PC-3 (cell line): Measurements from ENCODE around the gene MSGN1. TPM values are rescaled to one million over a fixed set of nuclear protein-coding genes. Genes with fewer than 3 reads are reported as not detected.

Experiments
- ATAC-seq: fragments of 200-7000 bp; cut with Tn5 transposase; 2 replicates; pipeline ENCODE4 v1.9.1; 2020; ENCODE audit warnings: mild to moderate bottlenecking, moderate library complexity
- BruUV-seq: library from RNA; stranded (reverse); fragments of 400-500 nt; replicated peaks from 2 replicates; lab custom pipeline; 2021; lab: Mats Ljungman, UMichigan
- CTCF ChIA-PET: fragments of 300-600 bp; sonication (Branson Sonifier 250); formaldehyde crosslinking; loops from one replicate; lab custom pipeline; 2022; ENCODE audit warnings: antibody characterized with exemption; lab: Charles Lee
- POLR2A ChIA-PET: fragments of 300-600 bp; sonication (Branson Sonifier 250); formaldehyde crosslinking; loops from one replicate; lab custom pipeline; 2022; ENCODE audit warnings: antibody characterized with exemption; ENCODE audit not compliant: unreplicated experiment; lab: Charles Lee
- DNase-seq: peaks from one replicate; pipeline ENCODE4 v3.0.0-alpha.2; 2015
- H2AFZ ChIP-seq: fragments of 300-600 bp; sonication (generic); 2 replicates; pipeline ENCODE4 v1.6.0; 2016; ENCODE audit warnings: antibody characterized with exemption, low read length
- H3F3A ChIP-seq: fragments of 300-600 bp; sonication (generic); one replicate; pipeline ENCODE4 v1.6.0; 2017; ENCODE audit warnings: antibody characterized with exemption, low read length, control low read depth, mild to moderate bottlenecking; ENCODE audit not compliant: unreplicated experiment
- H3K27ac ChIP-seq: fragments of 300-600 bp; sonication (generic); 2 replicates; pipeline ENCODE4 v1.5.1; 2016; ENCODE audit warnings: mild to moderate bottlenecking, low read length
- H3K27me3 ChIP-seq: fragments of 300-600 bp; sonication (generic); 2 replicates; pipeline ENCODE4 v1.6.1; 2016; ENCODE audit warnings: low read length, mixed read lengths
- H3K36me3 ChIP-seq: fragments of 300-600 bp; sonication (generic); 2 replicates; pipeline ENCODE4 v1.6.1; 2016; ENCODE audit warnings: low read depth, mixed run types, low read length, mixed read lengths
- H3K4me1 ChIP-seq: fragments of 300-600 bp; sonication (generic); 2 replicates; pipeline ENCODE4 v1.5.1; 2016; ENCODE audit warnings: low read length; ENCODE audit not compliant: insufficient read depth
- H3K4me2 ChIP-seq: fragments of 300-600 bp; sonication (generic); 2 replicates; pipeline ENCODE4 v1.6.0; 2016; ENCODE audit warnings: low read length
- H3K4me3 ChIP-seq: fragments of 300-600 bp; sonication (generic); 2 replicates; pipeline ENCODE4 v1.5.1; 2016; ENCODE audit warnings: mild to moderate bottlenecking, low read length, mixed read lengths
- H3K79me2 ChIP-seq: fragments of 300-600 bp; sonication (generic); 2 replicates; pipeline ENCODE4 v1.6.1; 2017; ENCODE audit warnings: low read length, mixed read lengths
- H3K9ac ChIP-seq: fragments of 300-600 bp; sonication (generic); 2 replicates; pipeline ENCODE4 v1.6.0; 2016; ENCODE audit warnings: mild to moderate bottlenecking, low read length
- H3K9me2 ChIP-seq: fragments of 300-600 bp; sonication (generic); replicated peaks from 2 replicates; pipeline ENCODE4 v1.6.1; 2016; ENCODE audit warnings: mixed run types, low read length, mixed read lengths
- H3K9me3 ChIP-seq: fragments of 300-600 bp; sonication (generic); 2 replicates; pipeline ENCODE4 v1.6.1; 2016; ENCODE audit warnings: low read length, mixed read lengths
- H4K20me1 ChIP-seq: fragments of 300-600 bp; sonication (generic); 2 replicates; pipeline ENCODE4 v1.6.1; 2016; ENCODE audit warnings: low read length, mixed read lengths
- EZH2 ChIP-seq: fragments of 300-600 bp; sonication (generic); IDR thresholded peaks from one replicate; pipeline ENCODE4 v1.6.1; 2017; ENCODE audit warnings: antibody characterized with exemption, mild to moderate bottlenecking, low read length; ENCODE audit not compliant: unreplicated experiment
- EZH2phosphoT487 ChIP-seq: fragments of 300-600 bp; sonication (generic); IDR thresholded peaks from 2 replicates; pipeline ENCODE4 v1.6.1; 2018; ENCODE audit warnings: mild to moderate bottlenecking, antibody characterized with exemption, low read length, borderline replicate concordance
- intact Hi-C: fragments of 100-400 bp; cut with micrococcal nuclease; formaldehyde crosslinking; loops from 2 replicates; pipeline ENCODE4 v1.9.0; 2023
- total RNA-seq: library from RNA; depleted of rRNA; stranded (reverse); fragments of >200 nt; gene quantifications from 2 replicates; pipeline ENCODE4 v1.2.3, GENCODE V29; 2014
- TF ChIP-seq, protein P1 (sequence below): fragments of 300-600 bp; sonication (generic); conservative IDR thresholded peaks from 2 replicates; pipeline ENCODE4 v1.5.1; 2017; ENCODE audit warnings: antibody characterized with exemption, low read depth, mild to moderate bottlenecking, low read length

Gene MSGN1
- total RNA-seq, 1 experiment from 2014 or later = not detected

- H3K9me2 ChIP-seq = no peaks in the 10 kb centered on the region
- TF ChIP-seq, protein P1, sequence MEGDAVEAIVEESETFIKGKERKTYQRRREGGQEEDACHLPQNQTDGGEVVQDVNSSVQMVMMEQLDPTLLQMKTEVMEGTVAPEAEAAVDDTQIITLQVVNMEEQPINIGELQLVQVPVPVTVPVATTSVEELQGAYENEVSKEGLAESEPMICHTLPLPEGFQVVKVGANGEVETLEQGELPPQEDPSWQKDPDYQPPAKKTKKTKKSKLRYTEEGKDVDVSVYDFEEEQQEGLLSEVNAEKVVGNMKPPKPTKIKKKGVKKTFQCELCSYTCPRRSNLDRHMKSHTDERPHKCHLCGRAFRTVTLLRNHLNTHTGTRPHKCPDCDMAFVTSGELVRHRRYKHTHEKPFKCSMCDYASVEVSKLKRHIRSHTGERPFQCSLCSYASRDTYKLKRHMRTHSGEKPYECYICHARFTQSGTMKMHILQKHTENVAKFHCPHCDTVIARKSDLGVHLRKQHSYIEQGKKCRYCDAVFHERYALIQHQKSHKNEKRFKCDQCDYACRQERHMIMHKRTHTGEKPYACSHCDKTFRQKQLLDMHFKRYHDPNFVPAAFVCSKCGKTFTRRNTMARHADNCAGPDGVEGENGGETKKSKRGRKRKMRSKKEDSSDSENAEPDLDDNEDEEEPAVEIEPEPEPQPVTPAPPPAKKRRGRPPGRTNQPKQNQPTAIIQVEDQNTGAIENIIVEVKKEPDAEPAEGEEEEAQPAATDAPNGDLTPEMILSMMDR = no peak
- TF ChIP-seq EZH2 (no peak), EZH2phosphoT487 (no peak)
- no peak overlapping the region for H2AFZ ChIP-seq
- no peaks in the 10 kb centered on the region for H4K20me1 ChIP-seq
- no peak overlapping the region for H3K4me3 ChIP-seq
- no peaks in the 10 kb centered on the region for H3F3A ChIP-seq
- CTCF ChIA-PET = no interaction called here
- no peak overlapping the region for H3K4me2 ChIP-seq
- no peak for ATAC-seq
- H3K79me2 ChIP-seq = no peaks in the 10 kb centered on the region
- intact Hi-C loops = no loop called here
- POLR2A ChIA-PET = no interaction called here
- H3K9ac ChIP-seq = no peak overlapping the region
- peaks cover 60% of the 10 kb centered on the region for H3K27me3 ChIP-seq
- no peak overlapping the region for H3K27ac ChIP-seq
- no peak for DNase-seq
- BruUV-seq = no TSS peak
- no peaks in the 10 kb centered on the region for H3K4me1 ChIP-seq
- H3K36me3 ChIP-seq = no peaks in the 10 kb centered on the region
- no peaks in the 10 kb centered on the region for H3K9me3 ChIP-seq
Measured at GRCh38 chr2:17815468-17816184, 634 bp upstream of the MSGN1 start.

GRCh38 chr2:17818235-17818815 lies 2.1 kb downstream of the MSGN1 start:
- ChIA-PET CTCF (no interaction called here), POLR2A (no interaction called here)
- BruUV-seq = no TSS peak
- H3K9ac ChIP-seq = no peak overlapping the region
- ATAC-seq = no peak
- DNase-seq = no peak
- H3K9me3 ChIP-seq = no peaks in the 10 kb centered on the region
- no peaks in the 10 kb centered on the region for H3K4me1 ChIP-seq
- H3K4me3 ChIP-seq = no peak overlapping the region
- H3K79me2 ChIP-seq = no peaks in the 10 kb centered on the region
- TF ChIP-seq EZH2phosphoT487 (no peak), EZH2 (no peak)
- TF ChIP-seq, protein P1 = no peak
- no peak overlapping the region for H2AFZ ChIP-seq
- H3K4me2 ChIP-seq = no peak overlapping the region
- H3K27me3 ChIP-seq = peaks cover 71% of the 10 kb centered on the region
- no peaks in the 10 kb centered on the region for H3F3A ChIP-seq
- no peak overlapping the region for H3K27ac ChIP-seq
- H3K9me2 ChIP-seq = no peaks in the 10 kb centered on the region
- intact Hi-C loops = no loop called here
- H4K20me1 ChIP-seq = no peaks in the 10 kb centered on the region
- no peaks in the 10 kb centered on the region for H3K36me3 ChIP-seq

DNA sequence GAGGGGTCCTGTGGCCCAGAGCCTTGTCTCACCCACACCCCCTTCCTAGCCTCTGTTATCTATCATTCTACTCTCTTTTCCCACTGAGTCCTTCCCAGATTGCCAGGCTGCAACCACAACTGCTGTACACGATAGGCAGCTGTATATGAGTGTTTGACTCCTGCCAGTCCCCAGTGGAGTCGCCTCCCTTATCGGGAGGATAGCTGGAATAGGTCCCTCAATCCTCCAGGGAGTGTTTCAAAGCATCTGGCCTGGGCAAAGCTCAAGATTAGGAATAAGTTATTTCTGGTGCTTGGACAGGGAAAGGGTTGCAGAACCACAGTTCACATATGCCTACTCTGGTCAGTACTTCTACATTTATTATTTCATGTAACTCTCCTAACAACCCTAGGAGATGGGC lies 4.8 kb downstream of the MSGN1 start:
- Histone ChIP-seq H3K27me3 (peaks cover 56% of the 10 kb centered on the region), H3K79me2 (no peaks in the 10 kb centered on the region), H4K20me1 (no peaks in the 10 kb centered on the region), H3F3A (no peaks in the 10 kb centered on the region), H3K4me1 (no peaks in the 10 kb centered on the region), H3K27ac (no peak overlapping the region), H3K4me2 (no peak overlapping the region), H2AFZ (no peak overlapping the region), H3K9ac (no peak overlapping the region), H3K9me3 (no peaks in the 10 kb centered on the region), H3K4me3 (no peak overlapping the region), H3K36me3 (no peaks in the 10 kb centered on the region), H3K9me2 (no peaks in the 10 kb centered on the region)
- no peak for ATAC-seq
- no peak for TF ChIP-seq EZH2phosphoT487
- TF ChIP-seq EZH2 = no peak
- TF ChIP-seq, protein P1 = no peak
- ChIA-PET POLR2A (no interaction called here), CTCF (no interaction called here)
- no peak for DNase-seq
- intact Hi-C loops = no loop called here
- no TSS peak for BruUV-seq
